HG02759 (cell line): Measurements from ENCODE around the gene PASD1.

Experiments
- ATAC-seq: cut with Tn5 transposase; IDR thresholded peaks from one replicate; pipeline ENCODE4 v1.9.1; 2021; ENCODE audit warnings: mild to moderate bottlenecking, moderate library complexity; ENCODE audit not compliant: unreplicated experiment

Gene PASD1

GRCh38 chrX:151701071-151701470, 137.6 kb downstream of the PASD1 start:
- ATAC-seq: no peak

GRCh38 chrX:151701531-151701930, 138.1 kb downstream of the PASD1 start:
- ATAC-seq: no peak

GRCh38 chrX:151702026-151702714, 138.7 kb downstream of the PASD1 start:
- no peak for ATAC-seq

- no peak for ATAC-seq
These were observed 139.4 kb downstream of the PASD1 start for GRCh38 chrX:151702741-151703340.

GRCh38 chrX:151703487-151703886, 140.0 kb downstream of the PASD1 start:
- no peak for ATAC-seq

- ATAC-seq: no peak
These were observed 140.7 kb downstream of the PASD1 start for GRCh38 chrX:151704041-151704663.

- ATAC-seq: no peak
These were observed 145.3 kb downstream of the PASD1 start for GRCh38 chrX:151708821-151709220.

- ATAC-seq: no peak
These were observed 147.0 kb downstream of the PASD1 start for GRCh38 chrX:151710457-151710856.

- no peak for ATAC-seq
These were observed 147.7 kb downstream of the PASD1 start for GRCh38 chrX:151711154-151711553.

- no peak for ATAC-seq
These were observed 148.3 kb downstream of the PASD1 start for GRCh38 chrX:151711787-151712186.

GRCh38 chrX:151712253-151712652, 148.8 kb downstream of the PASD1 start:
- ATAC-seq: no peak

- no peak for ATAC-seq
These were observed 150.4 kb downstream of the PASD1 start for GRCh38 chrX:151713849-151714248.

GRCh38 chrX:151714362-151714761, 150.9 kb downstream of the PASD1 start:
- ATAC-seq: no peak

GRCh38 chrX:151715752-151716151, 152.3 kb downstream of the PASD1 start, which contains the start of gene FATE1:
TSS of gene FATE1 (plus strand) at chrX:151716035. CDS start at chrX:151716120, 85 bp downstream.
- ATAC-seq: no peak

GRCh38 chrX:151722241-151722846, 158.9 kb downstream of the PASD1 start:
- no peak for ATAC-seq

- ATAC-seq: no peak
These were observed 159.8 kb downstream of the PASD1 start for GRCh38 chrX:151723156-151723760.

GRCh38 chrX:151724563-151725337, 161.3 kb downstream of the PASD1 start:
- no peak for ATAC-seq

- no peak for ATAC-seq
These were observed 161.8 kb downstream of the PASD1 start for GRCh38 chrX:151725338-151725614.
